Activated B cell treated with CpG ODN at 0.5 μM for 24 hours (primary cell): Measurements from ENCODE around the gene FIBIN. TPM values are rescaled to one million over a fixed set of nuclear protein-coding genes. Genes with fewer than 3 reads are reported as not detected.

Experiments used
- ATAC-seq: fragments of 200-7000 bp; cut with Tn5 transposase; one replicate; pipeline ENCODE4 v1.10.0; 2021; ENCODE audit warnings: low read depth, mild to moderate bottlenecking, moderate library complexity
- CTCF ChIA-PET: fragments of 350-600 bp; sonication (Branson Sonifier 250); formaldehyde crosslinking; loops from one replicate; lab custom pipeline; 2021; ENCODE audit warnings: antibody characterized with exemption; lab: Charles Lee
- POLR2A ChIA-PET: fragments of 350-600 bp; sonication (Branson Sonifier 250); formaldehyde crosslinking; loops from one replicate; lab custom pipeline; 2021; ENCODE audit warnings: antibody characterized with exemption; lab: Charles Lee
- DNase-seq: peaks from one replicate; pipeline ENCODE4 v3.0.0; 2022
- H3K27ac Mint-ChIP-seq: one replicate; pipeline ENCODE4 v1.8.0; 2020; ENCODE audit warnings: mixed read lengths
- H3K27me3 Mint-ChIP-seq: one replicate; pipeline ENCODE4 v1.8.0; 2021; ENCODE audit warnings: mixed read lengths
- H3K36me3 Mint-ChIP-seq: one replicate; pipeline ENCODE4 v1.8.0; 2021; ENCODE audit warnings: low read depth, mixed read lengths
- H3K4me1 Mint-ChIP-seq: one replicate; pipeline ENCODE4 v1.8.0; 2021; ENCODE audit warnings: mixed read lengths
- H3K4me3 Mint-ChIP-seq: one replicate; pipeline ENCODE4 v1.8.0; 2020; ENCODE audit warnings: mild to moderate bottlenecking, mixed read lengths
- H3K9me3 Mint-ChIP-seq: one replicate; pipeline ENCODE4 v1.8.0; 2020; ENCODE audit warnings: mixed read lengths
- CTCF ChIP-seq: fragments of 200-600 bp; IDR thresholded peaks from one replicate; pipeline ENCODE4 v1.8.0; 2022; ENCODE audit warnings: antibody characterized with exemption, mild to moderate bottlenecking
- intact Hi-C: fragments of 100-400 bp; cut with micrococcal nuclease; formaldehyde crosslinking; loops from one replicate; pipeline ENCODE4 v1.15.1; 2024
- total RNA-seq: library from RNA; stranded (reverse); gene quantifications from 2 replicates; pipeline ENCODE4 v1.2.3, GENCODE V29; 2022

FIBIN gene
- total RNA-seq, 1 donor from 2014 or later = not detected

DNA sequence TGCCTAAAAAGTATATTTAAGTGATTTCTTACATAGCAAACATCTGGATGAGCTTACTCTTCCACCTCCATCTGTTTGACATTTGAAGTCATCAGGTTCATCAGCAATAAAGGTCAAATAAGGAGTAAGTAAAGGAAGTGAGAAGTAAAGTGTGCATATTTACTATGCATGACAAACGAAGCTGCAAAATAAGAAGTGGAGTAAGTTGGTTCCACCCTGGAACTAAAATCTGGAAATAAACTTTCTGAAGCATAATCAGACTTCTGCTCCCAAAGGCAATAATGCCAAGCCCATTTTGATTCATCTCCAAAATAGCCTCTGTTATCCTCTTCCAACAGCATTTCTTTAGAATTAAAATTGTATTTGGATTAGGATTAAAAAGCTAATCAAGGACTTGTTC is 8.4 kb upstream of the FIBIN start:
- intact Hi-C loops = no loop called here
- no peak for DNase-seq
- no peak overlapping the region for H3K27ac Mint-ChIP-seq
- H3K4me3 Mint-ChIP-seq = no peak overlapping the region
- H3K9me3 Mint-ChIP-seq = no peaks in the 10 kb centered on the region
- ChIA-PET CTCF (no interaction called here), POLR2A (no interaction called here)
- H3K27me3 Mint-ChIP-seq = no peaks in the 10 kb centered on the region
- ATAC-seq = no peak
- no peaks in the 10 kb centered on the region for H3K4me1 Mint-ChIP-seq
- H3K36me3 Mint-ChIP-seq = no peaks in the 10 kb centered on the region
- TF ChIP-seq CTCF = no peak

DNA sequence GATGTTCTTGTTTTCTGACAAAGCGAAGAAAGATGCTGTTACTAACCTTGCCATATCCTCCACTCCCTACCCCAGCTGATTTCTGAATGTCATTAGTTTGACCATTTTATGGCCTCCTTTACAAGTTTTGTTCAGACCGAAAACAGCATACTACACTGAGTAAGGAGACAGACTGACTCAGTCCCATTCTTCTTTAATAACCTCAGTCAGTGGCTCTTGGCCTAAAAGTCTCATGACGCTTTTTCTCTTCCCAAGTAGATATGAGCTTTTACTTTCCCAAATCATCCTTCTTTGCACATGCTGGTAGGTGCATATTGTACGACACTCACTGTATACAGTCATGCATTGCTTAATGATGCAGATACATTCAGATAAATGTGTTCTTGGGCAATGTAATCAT is 8.0 kb upstream of the FIBIN start:
- CTCF ChIA-PET = no interaction called here
- H3K27me3 Mint-ChIP-seq = no peaks in the 10 kb centered on the region
- intact Hi-C loops = no loop called here
- TF ChIP-seq CTCF = no peak
- no peak overlapping the region for H3K27ac Mint-ChIP-seq
- no peak overlapping the region for H3K4me3 Mint-ChIP-seq
- no peaks in the 10 kb centered on the region for H3K9me3 Mint-ChIP-seq
- ATAC-seq = no peak
- no peak for DNase-seq
- POLR2A ChIA-PET = no interaction called here
- no peaks in the 10 kb centered on the region for H3K4me1 Mint-ChIP-seq
- H3K36me3 Mint-ChIP-seq = no peaks in the 10 kb centered on the region

GRCh38 chr11:26987272-26987671 is 6.6 kb upstream of the FIBIN start:
- no peaks in the 10 kb centered on the region for H3K27me3 Mint-ChIP-seq
- DNase-seq (no peak), ATAC-seq (no peak)
- CTCF ChIA-PET = no interaction called here
- no peak for TF ChIP-seq CTCF
- no peak overlapping the region for H3K4me3 Mint-ChIP-seq
- no peaks in the 10 kb centered on the region for H3K9me3 Mint-ChIP-seq
- H3K36me3 Mint-ChIP-seq = no peaks in the 10 kb centered on the region
- intact Hi-C loops = no loop called here
- H3K4me1 Mint-ChIP-seq = no peaks in the 10 kb centered on the region
- no peak overlapping the region for H3K27ac Mint-ChIP-seq
- POLR2A ChIA-PET = no interaction called here

GRCh38 chr11:26987731-26988130 is 6.2 kb upstream of the FIBIN start:
- CTCF ChIA-PET = no interaction called here
- Mint-ChIP-seq H3K36me3 (no peaks in the 10 kb centered on the region), H3K27me3 (no peaks in the 10 kb centered on the region), H3K4me1 (no peaks in the 10 kb centered on the region), H3K9me3 (no peaks in the 10 kb centered on the region), H3K4me3 (no peak overlapping the region), H3K27ac (no peak overlapping the region)
- ATAC-seq = no peak
- DNase-seq = no peak
- intact Hi-C loops = no loop called here
- no peak for TF ChIP-seq CTCF
- POLR2A ChIA-PET = no interaction called here

- Mint-ChIP-seq H3K27ac (no peak overlapping the region), H3K36me3 (no peaks in the 10 kb centered on the region), H3K9me3 (no peaks in the 10 kb centered on the region), H3K4me1 (no peaks in the 10 kb centered on the region), H3K27me3 (no peaks in the 10 kb centered on the region), H3K4me3 (no peak overlapping the region)
- intact Hi-C loops = no loop called here
- ChIA-PET CTCF (no interaction called here), POLR2A (no interaction called here)
- no peak for TF ChIP-seq CTCF
- DNase-seq = no peak
- ATAC-seq = no peak
These were observed 1.8 kb upstream of the FIBIN start for GRCh38 chr11:26992031-26992541.
